HEK293 (cell line): ENCODE data around the gene EPHB1.

Experiments used
- CTCF ChIA-PET: fragments of 350-600 bp; formaldehyde crosslinking; extraction: SDS; loops from one replicate; lab custom pipeline; 2021; ENCODE audit warnings: antibody characterized with exemption; lab: Yijun Ruan, JAX
- POLR2A ChIA-PET: fragments of 300-600 bp; formaldehyde crosslinking; extraction: SDS; loops from one replicate; lab custom pipeline; 2020; ENCODE audit warnings: antibody characterized with exemption, inconsistent platforms; lab: Yijun Ruan, JAX
- H3K27ac ChIP-seq: fragments of 200-500 bp; sonication (Bioruptor generic); 2 replicates; pipeline ENCODE4 v1.5.1; 2014; ENCODE audit warnings: low read depth, low read length, control low read depth, inconsistent platforms; ENCODE audit errors: extremely low read depth
- H3K36me3 ChIP-seq, 2 experiments: fragments of 200-500 bp in 1 of 2; sonication (Bioruptor generic) in 1 of 2; 1 replicate in 1 of 2; 2 replicates in 1 of 2; pipeline ENCODE4 v1.5.1; 2014 to 2017; ENCODE audit warnings: inconsistent platforms in 2 of 2, low read length in 2 of 2; ENCODE audit not compliant: control insufficient read depth in 2 of 2, insufficient read depth in 1 of 2
- H3K4me1 ChIP-seq: fragments of 200-500 bp; sonication (Bioruptor generic); 2 replicates; pipeline ENCODE4 v1.5.1; 2014; ENCODE audit warnings: mild to moderate bottlenecking, low read length, inconsistent platforms; ENCODE audit not compliant: control insufficient read depth, insufficient read depth
- H3K4me3 ChIP-seq: 2 replicates; pipeline ENCODE4 v1.5.1; 2011; ENCODE audit warnings: low read depth, mild to moderate bottlenecking, control low read depth, low read length, moderate library complexity
- H3K9me3 ChIP-seq: fragments of 200-500 bp; sonication (Bioruptor generic); 2 replicates; pipeline ENCODE4 v1.5.1; 2014; ENCODE audit warnings: low read depth, low read length, inconsistent platforms; ENCODE audit not compliant: control insufficient read depth, insufficient read depth
- EGR2 ChIP-seq: fragments of 450-650 bp; formaldehyde crosslinking; IDR thresholded peaks from 2 replicates; pipeline ENCODE4 v1.5.1; 2016; ENCODE audit warnings: low read depth, missing biosample characterization, missing genetic modification characterization
- GLIS2 ChIP-seq: fragments of 450-650 bp; formaldehyde crosslinking; IDR thresholded peaks from 2 replicates; pipeline ENCODE4 v1.5.1; 2016; ENCODE audit warnings: missing biosample characterization, missing genetic modification characterization
- KLF10 ChIP-seq: fragments of 450-650 bp; IDR thresholded peaks from 2 replicates; pipeline ENCODE4 v1.5.1; 2018; ENCODE audit warnings: missing biosample characterization, mild to moderate bottlenecking, missing genetic modification characterization
- KLF9 ChIP-seq: fragments of 450-650 bp; formaldehyde crosslinking; IDR thresholded peaks from 2 replicates; pipeline ENCODE4 v1.5.1; 2016; ENCODE audit warnings: missing biosample characterization, missing genetic modification characterization, low read depth
- SCRT1 ChIP-seq: fragments of 450-650 bp; formaldehyde crosslinking; IDR thresholded peaks from 2 replicates; pipeline ENCODE4 v1.5.1; 2016; ENCODE audit warnings: missing biosample characterization, missing genetic modification characterization, borderline replicate concordance
- ZBTB7A ChIP-seq: fragments of 450-650 bp; formaldehyde crosslinking; IDR thresholded peaks from 2 replicates; pipeline ENCODE4 v1.5.1; 2016; ENCODE audit warnings: low read depth, missing biosample characterization, missing genetic modification characterization
- ZIC2 ChIP-seq: fragments of 450-650 bp; formaldehyde crosslinking; IDR thresholded peaks from 2 replicates; pipeline ENCODE4 v1.5.1; 2016; ENCODE audit warnings: missing biosample characterization, missing genetic modification characterization
- ZNF121 ChIP-seq: fragments of 450-650 bp; formaldehyde crosslinking; IDR thresholded peaks from 2 replicates; pipeline ENCODE4 v1.5.1; 2016; ENCODE audit warnings: missing biosample characterization, missing genetic modification characterization
- ZNF311 ChIP-seq: fragments of 450-650 bp; formaldehyde crosslinking; IDR thresholded peaks from 2 replicates; pipeline ENCODE4 v1.5.1; 2017; ENCODE audit warnings: missing biosample characterization, missing genetic modification characterization, borderline replicate concordance
- ZNF335 ChIP-seq: fragments of 450-650 bp; formaldehyde crosslinking; conservative IDR thresholded peaks from 2 replicates; pipeline ENCODE4 v1.5.1; 2016; ENCODE audit warnings: missing biosample characterization, missing genetic modification characterization
- ZNF341 ChIP-seq: fragments of 450-650 bp; formaldehyde crosslinking; IDR thresholded peaks from 2 replicates; pipeline ENCODE4; 2016; ENCODE audit warnings: low read depth, missing biosample characterization, missing genetic modification characterization
- ZNF501 ChIP-seq: fragments of 450-650 bp; formaldehyde crosslinking; IDR thresholded peaks from 2 replicates; pipeline ENCODE4 v1.5.1; 2016; ENCODE audit warnings: missing biosample characterization, missing genetic modification characterization
- ZNF623 ChIP-seq: fragments of 450-650 bp; formaldehyde crosslinking; IDR thresholded peaks from 2 replicates; pipeline ENCODE4 v1.5.1; 2016; ENCODE audit warnings: missing biosample characterization, missing genetic modification characterization
- ZNF660 ChIP-seq: fragments of 450-650 bp; IDR thresholded peaks from 2 replicates; pipeline ENCODE4 v1.5.1; 2018; ENCODE audit warnings: missing biosample characterization, mild to moderate bottlenecking, missing genetic modification characterization
- ZNF707 ChIP-seq: fragments of 450-650 bp; formaldehyde crosslinking; IDR thresholded peaks from 2 replicates; pipeline ENCODE4 v1.5.1; 2016; ENCODE audit warnings: missing biosample characterization, missing genetic modification characterization
- ZNF776 ChIP-seq: fragments of 450-650 bp; formaldehyde crosslinking; IDR thresholded peaks from 2 replicates; pipeline ENCODE4 v1.5.0; 2017; ENCODE audit warnings: missing biosample characterization, missing genetic modification characterization, borderline replicate concordance
- ZNF785 ChIP-seq: fragments of 450-650 bp; formaldehyde crosslinking; IDR thresholded peaks from 2 replicates; pipeline ENCODE4 v1.5.1; 2016; ENCODE audit warnings: missing biosample characterization, missing genetic modification characterization
- TF ChIP-seq, protein P1 (sequence below): fragments of 450-650 bp; formaldehyde crosslinking; IDR thresholded peaks from 2 replicates; pipeline ENCODE4 v1.5.1; 2016; ENCODE audit warnings: missing biosample characterization, missing genetic modification characterization, low read depth
- TF ChIP-seq, protein P2 (sequence below): fragments of 450-650 bp; formaldehyde crosslinking; IDR thresholded peaks from 2 replicates; pipeline ENCODE4 v1.5.1; 2016; ENCODE audit warnings: missing biosample characterization, missing genetic modification characterization
- TF ChIP-seq, protein P3 (sequence below): fragments of 450-650 bp; formaldehyde crosslinking; IDR thresholded peaks from 2 replicates; pipeline ENCODE4 v1.5.1; 2016; ENCODE audit warnings: missing biosample characterization, missing genetic modification characterization, borderline replicate concordance

The EPHB1 gene

DNA sequence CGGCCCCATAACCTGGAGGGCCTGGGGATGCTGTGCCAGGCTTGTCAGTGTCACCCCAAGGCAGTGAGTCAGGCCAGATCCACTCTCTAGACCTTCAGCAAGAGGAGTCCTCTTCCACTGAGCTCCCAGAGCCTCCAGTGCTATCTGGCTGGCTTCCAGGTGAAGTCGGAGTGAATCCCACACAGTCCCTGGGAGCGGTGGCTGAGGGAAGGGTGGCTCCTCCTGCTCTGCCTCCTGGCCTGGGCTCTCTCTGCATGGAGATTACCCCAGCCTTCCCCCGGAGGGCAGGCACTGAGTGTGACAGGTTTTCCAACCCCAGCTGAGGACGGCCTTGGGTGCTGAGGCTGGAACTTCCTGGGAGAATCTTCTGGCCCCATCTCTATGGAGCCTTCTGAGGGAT lies 82.7 kb downstream of the EPHB1 start:
- POLR2A ChIA-PET = no interaction called here
- no peak overlapping the region for H3K27ac ChIP-seq
- no peaks in the 10 kb centered on the region for H3K9me3 ChIP-seq
- H3K4me1 ChIP-seq = no peaks in the 10 kb centered on the region
- TF ChIP-seq KLF9 (tag by site-specific recombination) = no peak
- TF ChIP-seq ZIC2 (tag by site-specific recombination) = no peak
- 0 out of 2 replicates have a peak, but pooled peaks have one; percentile 11 for TF ChIP-seq EGR2 (tag by site-specific recombination)
- no peak for TF ChIP-seq KLF10
- no peak for TF ChIP-seq GLIS2 (tag by site-specific recombination)
- no peak overlapping the region for H3K4me3 ChIP-seq
- H3K36me3 ChIP-seq = no peaks in the 10 kb centered on the region
- CTCF ChIA-PET = no interaction called here

DNA sequence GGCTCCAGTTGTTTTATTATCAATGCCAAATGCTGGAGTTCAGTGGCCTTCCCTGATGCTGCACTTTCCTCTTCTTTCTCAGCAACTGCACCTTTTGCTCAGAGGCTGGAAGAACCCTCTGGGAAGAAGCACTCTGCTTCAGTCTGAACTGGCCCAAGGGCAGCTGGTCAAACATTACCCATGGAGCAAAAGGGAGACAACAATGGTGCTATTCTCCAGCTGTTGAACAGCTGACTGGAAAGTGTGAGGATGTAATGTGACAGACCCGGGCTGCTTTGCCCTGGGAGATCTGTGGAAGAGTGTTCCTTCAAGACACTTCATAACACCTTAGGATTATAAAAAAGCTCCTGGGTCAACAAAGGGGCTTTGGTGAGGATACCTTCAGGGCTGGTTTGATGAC lies 84.9 kb downstream of the EPHB1 start:
- H3K36me3 ChIP-seq = no peaks in the 10 kb centered on the region
- ChIA-PET CTCF (interaction anchor here (0.6 kb wide), 1 partner anchor 72 kb away, joined by 5 read pairs; no protein-coding TSS in a partner anchor), POLR2A (no interaction called here)
- no peaks in the 10 kb centered on the region for H3K4me1 ChIP-seq
- TF ChIP-seq ZNF341 (tag by site-specific recombination) (no peak), KLF10 (no peak), ZNF660 (tag by site-specific recombination) (no peak), ZNF501 (tag by site-specific recombination) (no peak), ZNF776 (tag by site-specific recombination) (no peak), ZNF707 (tag by site-specific recombination) (no peak), ZBTB7A (no peak), ZNF121 (tag by site-specific recombination) (no peak), ZNF335 (tag by site-specific recombination) (no peak), ZNF623 (tag by site-specific recombination) (no peak), ZNF311 (tag by site-specific recombination) (no peak), ZNF785 (tag by site-specific recombination) (no peak), SCRT1 (tag by site-specific recombination) (no peak)
- TF ChIP-seq, protein P1, sequence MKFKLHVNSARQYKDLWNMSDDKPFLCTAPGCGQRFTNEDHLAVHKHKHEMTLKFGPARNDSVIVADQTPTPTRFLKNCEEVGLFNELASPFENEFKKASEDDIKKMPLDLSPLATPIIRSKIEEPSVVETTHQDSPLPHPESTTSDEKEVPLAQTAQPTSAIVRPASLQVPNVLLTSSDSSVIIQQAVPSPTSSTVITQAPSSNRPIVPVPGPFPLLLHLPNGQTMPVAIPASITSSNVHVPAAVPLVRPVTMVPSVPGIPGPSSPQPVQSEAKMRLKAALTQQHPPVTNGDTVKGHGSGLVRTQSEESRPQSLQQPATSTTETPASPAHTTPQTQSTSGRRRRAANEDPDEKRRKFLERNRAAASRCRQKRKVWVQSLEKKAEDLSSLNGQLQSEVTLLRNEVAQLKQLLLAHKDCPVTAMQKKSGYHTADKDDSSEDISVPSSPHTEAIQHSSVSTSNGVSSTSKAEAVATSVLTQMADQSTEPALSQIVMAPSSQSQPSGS (tag by site-specific recombination) = no peak
- TF ChIP-seq, protein P2, sequence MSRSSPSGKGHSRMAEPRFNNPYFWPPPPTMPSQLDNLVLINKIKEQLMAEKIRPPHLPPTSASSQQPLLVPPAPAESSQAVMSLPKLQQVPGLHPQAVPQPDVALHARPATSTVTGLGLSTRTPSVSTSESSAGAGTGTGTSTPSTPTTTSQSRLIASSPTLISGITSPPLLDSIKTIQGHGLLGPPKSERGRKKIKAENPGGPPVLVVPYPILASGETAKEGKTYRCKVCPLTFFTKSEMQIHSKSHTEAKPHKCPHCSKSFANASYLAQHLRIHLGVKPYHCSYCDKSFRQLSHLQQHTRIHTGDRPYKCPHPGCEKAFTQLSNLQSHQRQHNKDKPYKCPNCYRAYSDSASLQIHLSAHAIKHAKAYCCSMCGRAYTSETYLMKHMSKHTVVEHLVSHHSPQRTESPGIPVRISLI (tag by site-specific recombination) = no peak
- TF ChIP-seq, protein P3, sequence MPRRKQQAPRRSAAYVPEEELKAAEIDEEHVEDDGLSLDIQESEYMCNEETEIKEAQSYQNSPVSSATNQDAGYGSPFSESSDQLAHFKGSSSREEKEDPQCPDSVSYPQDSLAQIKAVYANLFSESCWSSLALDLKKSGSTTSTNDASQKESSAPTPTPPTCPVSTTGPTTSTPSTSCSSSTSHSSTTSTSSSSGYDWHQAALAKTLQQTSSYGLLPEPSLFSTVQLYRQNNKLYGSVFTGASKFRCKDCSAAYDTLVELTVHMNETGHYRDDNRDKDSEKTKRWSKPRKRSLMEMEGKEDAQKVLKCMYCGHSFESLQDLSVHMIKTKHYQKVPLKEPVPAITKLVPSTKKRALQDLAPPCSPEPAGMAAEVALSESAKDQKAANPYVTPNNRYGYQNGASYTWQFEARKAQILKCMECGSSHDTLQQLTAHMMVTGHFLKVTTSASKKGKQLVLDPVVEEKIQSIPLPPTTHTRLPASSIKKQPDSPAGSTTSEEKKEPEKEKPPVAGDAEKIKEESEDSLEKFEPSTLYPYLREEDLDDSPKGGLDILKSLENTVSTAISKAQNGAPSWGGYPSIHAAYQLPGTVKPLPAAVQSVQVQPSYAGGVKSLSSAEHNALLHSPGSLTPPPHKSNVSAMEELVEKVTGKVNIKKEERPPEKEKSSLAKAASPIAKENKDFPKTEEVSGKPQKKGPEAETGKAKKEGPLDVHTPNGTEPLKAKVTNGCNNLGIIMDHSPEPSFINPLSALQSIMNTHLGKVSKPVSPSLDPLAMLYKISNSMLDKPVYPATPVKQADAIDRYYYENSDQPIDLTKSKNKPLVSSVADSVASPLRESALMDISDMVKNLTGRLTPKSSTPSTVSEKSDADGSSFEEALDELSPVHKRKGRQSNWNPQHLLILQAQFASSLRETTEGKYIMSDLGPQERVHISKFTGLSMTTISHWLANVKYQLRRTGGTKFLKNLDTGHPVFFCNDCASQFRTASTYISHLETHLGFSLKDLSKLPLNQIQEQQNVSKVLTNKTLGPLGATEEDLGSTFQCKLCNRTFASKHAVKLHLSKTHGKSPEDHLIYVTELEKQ (tag by site-specific recombination) = no peak
- no peak overlapping the region for H3K27ac ChIP-seq
- H3K9me3 ChIP-seq = no peaks in the 10 kb centered on the region
- H3K4me3 ChIP-seq = no peak overlapping the region
